GM21737 (cell line): Measurements from ENCODE around the gene CCDC106.

Experiments used
- ATAC-seq: cut with Tn5 transposase; IDR thresholded peaks from one replicate; pipeline ENCODE4 v1.9.1; 2021; ENCODE audit warnings: mild to moderate bottlenecking, moderate library complexity; ENCODE audit not compliant: unreplicated experiment

CCDC106 gene

GRCh38 chr19:55680339-55681130, 32.5 kb downstream of the CCDC106 start:
- ATAC-seq: no peak

DNA sequence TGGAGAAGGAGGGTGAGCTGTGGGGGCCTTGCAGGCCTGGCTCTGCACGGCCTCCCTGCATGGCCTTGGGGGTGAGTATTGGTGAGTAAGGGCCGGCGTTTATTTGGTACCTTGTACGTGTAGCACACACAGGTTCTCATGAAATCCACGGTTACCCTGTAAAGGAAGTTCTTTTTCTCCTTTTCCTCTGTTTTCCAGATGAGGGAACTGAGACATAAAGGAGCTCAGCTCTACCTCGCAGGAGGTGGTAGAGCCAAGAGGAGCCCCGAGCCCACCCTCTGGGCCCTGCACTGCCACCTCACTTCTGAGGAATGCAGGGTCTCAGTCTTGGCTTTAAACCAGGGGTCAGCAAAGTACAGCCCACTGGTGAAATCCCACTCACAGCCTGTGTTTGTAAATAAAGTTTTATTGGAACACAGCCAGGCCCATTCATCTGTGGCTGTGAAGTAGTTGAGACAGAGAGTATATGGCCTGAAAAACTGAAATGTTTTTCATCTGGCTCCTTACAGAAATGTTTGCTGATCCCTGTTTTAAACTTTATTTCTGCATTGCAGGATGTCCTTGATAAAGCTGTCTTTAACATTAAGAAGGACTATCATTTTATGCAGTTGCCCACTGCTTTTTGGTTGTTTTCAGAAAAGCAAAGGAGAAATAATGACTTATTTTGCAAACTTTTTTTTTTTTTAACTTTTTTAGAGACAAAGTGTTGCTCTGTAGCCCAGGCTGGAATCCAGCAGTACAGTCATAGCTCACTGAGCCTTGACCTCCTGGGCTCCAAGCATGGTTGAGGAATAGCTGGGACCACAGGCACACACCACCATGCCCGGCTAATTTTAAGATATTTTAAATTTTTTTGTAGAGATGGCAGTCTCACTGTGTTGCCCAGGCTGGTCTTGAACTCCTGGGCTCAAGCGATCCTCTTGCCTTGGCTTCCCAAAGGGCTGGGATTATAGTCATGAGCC, 33.4 kb downstream of the CCDC106 start:
- no peak for ATAC-seq

DNA sequence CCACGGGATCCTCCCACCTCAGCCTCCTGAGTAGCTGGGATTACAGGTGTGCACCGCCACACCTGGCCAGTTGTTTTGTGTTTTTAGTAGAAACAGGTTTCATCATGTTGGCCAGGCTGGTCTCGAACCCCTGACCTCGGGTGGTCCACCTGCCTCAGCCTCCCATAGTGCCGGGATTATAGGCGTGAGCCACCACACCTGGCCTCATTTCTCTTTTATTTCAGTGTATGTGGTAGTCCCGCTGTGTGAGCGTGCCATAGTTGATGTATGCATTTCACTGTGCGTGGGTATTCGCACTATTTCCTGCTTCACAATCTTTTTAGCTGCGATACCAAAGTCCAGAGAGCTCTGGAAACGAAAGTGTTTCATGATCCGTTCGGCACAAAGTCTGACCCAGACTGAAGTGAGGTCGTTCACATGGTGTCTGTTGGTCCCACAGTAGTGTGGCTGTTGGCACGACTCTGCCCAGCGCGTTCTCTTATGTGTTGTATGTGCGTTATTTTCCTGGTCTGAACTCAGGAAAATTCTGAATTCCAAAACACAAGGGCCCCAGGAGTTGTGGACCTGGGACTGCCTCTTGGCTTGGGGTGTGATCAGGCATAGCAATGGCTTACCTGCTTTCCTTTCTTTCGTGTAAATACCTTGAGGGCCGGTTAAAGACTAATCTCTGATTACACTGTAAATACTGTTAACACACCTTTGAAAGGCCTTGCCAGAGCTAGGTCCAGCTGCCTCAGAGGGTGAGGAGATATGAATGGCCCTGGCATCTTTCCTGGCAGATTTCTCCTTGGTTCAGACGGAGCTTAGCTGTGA, 35.6 kb downstream of the CCDC106 start:
- no peak for ATAC-seq

DNA sequence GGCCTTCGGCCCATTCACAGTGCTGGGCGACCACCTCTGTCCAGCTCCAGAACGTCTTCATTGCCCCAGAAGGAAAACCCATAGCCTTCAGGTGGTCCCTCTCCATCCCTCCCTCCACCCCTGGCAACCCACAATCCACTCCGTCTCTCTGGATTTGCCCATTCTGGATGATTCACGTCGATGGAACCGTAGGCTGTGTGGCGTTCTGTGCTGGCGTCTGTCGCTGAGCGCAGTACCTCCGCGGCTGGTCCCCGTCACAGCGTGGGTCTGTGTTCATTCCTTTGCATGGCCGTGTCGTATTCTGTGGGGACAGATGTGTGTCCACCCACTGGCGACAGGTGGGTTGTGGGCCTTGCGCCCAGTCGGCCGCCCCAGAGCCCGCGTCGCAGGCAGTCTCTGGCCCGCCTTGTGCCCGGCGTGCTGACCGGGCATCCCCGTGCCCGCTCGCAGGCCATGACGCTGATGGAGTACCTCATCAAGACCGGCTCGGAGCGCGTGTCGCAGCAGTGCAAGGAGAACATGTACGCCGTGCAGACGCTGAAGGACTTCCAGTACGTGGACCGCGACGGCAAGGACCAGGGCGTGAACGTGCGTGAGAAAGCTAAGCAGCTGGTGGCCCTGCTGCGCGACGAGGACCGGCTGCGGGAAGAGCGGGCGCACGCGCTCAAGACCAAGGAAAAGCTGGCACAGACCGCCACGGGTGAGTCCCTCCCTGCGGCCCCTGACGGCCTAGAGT, 37.1 kb downstream of the CCDC106 start:
- no peak for ATAC-seq

DNA sequence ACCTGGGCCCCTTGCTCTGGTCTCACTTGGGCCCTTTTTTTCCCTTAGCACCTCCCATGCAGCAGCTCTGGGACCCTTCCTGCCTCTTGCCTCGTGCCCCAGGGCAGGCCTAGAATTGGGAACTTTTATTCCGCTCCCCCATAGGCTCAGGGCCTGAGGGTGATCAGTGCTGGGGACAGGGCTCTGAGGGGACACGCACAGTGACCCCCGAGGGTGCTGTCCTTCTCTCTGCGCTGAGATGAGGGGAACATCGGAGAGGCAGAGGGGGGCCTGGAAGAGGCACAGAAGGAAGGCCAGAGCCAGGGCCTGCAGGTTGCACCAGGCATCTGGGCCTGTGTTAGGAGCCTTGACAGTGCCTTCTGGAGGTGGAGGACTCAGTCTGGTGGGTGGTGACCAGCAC, 37.8 kb downstream of the CCDC106 start:
- no peak for ATAC-seq

GRCh38 chr19:55686311-55687050, 38.5 kb downstream of the CCDC106 start:
- no peak for ATAC-seq

DNA sequence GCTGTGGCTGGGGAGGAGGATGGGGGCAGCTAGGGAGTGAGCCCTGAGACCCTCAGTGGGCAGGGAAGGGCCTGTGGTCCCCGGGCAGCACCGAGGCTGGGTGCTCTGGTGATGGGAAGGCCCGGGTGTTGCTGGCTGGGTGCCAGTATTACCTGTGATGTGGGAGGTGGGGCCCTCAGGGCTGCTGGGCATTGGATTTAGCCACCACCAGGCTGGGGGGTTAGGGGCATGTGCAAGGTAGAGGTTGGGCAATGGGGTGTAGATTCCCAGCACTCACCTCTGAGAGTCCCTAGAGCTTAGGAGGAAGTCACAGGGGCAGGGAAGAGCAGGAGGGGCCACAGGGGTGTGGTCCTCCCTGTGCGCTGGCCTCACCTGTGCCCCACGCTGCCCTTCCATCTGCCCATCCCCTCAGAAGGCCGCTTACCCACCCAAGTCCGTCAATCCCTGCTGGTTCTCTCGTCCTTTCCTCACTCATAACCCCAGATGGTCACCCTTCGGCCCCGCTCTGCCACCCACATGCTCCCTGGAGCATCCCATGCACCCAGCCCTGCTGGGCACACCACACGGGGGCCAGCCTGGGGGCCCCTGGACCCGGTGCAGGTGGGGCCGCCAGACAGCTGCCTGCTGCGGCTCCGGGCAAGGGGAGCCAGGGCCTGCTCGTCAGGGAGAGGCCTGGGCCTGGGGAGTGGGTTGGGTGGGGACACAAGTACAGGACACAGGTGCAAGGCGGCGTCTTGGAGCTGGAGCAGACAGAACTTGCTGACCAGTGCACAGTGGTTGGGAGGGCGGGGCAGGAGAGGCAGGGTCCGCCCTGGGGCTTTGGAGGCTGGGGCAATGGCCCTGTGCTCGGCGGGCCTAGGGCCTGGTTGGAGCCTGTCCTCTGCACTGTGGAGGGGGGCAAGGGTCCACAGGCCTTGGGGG, 39.5 kb downstream of the CCDC106 start:
- ATAC-seq: no peak

- ATAC-seq: no peak
Observed at GRCh38 chr19:55688422-55689218, 40.6 kb downstream of the CCDC106 start.

GRCh38 chr19:55689411-55690108, 41.5 kb downstream of the CCDC106 start:
- ATAC-seq: no peak

DNA sequence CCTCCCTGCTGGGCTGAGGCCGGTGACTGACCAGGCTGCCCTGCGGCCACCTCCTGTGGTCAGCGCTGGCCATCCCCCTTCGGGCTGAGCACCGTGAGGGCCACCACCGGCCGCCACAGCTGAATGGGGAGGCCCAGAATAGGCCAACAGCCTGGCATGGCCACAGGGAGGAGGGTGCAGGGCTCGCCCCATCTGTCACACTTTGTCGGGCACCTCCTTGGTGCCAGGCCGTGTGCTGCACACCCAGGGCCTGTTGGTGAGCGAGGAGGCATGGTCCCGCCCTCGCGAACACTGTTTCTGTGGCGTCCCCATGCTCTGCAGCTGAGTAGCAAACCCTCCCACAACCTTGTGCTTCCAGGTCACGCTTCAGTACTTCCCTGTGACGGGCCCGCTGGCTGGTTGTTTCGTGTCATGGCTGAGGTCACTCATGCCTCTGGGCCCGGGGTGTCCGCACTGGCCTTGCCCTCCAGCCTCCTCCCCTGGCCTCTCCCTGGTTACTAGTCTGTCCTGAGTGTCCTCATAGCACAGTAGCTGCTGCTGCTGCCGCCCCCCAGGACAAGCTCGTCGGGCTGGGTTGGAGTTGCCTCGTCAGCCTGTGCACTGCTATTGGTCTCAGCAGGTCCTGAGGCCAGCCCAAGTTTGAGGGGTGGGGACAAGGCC, 42.2 kb downstream of the CCDC106 start:
- ATAC-seq: no peak

GRCh38 chr19:55690769-55691545, 42.9 kb downstream of the CCDC106 start:
- no peak for ATAC-seq

DNA sequence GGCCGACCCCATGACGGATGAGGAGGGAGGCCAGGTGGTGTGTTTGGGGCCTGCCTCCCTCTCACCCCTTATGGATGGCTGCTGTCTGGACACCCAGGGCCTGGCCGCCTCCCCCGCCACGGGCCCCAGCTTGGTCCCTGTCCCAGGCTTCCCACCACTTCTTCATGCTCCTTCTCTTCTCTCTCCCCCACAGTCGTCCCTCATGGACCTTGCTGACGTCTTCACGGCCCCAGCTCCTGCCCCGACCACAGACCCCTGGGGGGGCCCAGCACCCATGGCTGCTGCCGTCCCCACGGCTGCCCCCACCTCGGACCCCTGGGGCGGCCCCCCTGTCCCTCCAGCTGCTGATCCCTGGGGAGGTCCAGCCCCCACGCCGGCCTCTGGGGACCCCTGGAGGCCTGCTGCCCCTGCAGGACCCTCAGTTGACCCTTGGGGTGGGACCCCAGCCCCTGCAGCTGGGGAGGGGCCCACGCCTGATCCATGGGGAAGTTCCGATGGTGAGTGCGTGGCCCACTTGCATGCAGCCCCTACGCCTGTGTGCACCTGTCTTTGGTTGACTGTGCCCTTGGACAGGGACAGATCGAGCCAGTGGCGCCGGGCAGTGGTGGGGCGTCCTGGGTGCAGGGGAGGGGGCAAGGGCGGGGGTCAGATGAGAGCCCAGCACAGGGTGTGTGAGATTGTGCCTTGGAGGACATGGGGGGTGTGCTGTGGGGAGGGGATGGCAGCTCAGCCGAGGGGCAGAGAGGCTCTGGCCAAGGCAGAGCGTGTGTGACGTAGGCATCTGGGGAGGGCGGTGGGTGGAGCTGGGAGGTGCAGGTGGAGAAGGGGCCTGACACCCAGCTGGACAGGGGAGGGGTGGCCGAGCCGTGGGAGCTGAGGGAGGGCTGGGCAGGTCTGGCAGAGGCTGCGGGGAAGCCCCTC, 43.8 kb downstream of the CCDC106 start:
- ATAC-seq: no peak

GRCh38 chr19:55692681-55693081, 44.7 kb downstream of the CCDC106 start:
- ATAC-seq: no peak

- no peak for ATAC-seq
Observed at GRCh38 chr19:55693336-55693974, 45.4 kb downstream of the CCDC106 start.
